Ureter (tissue), 1 donor: ENCODE data around the gene ARL5A. TPM values are rescaled to one million over a fixed set of nuclear protein-coding genes. Genes with fewer than 3 reads are reported as not detected.

Experiments used
- DNase-seq: peaks from one replicate; pipeline ENCODE4 v3.0.0-alpha.2; 2020; ENCODE audit warnings: low spot score
- total RNA-seq: library from RNA; stranded (reverse); gene quantifications from one replicate; pipeline ENCODE4 v1.2.4, GENCODE V29; 2023
- donor health status: DM: yes; HTN: yes; CAD: no.

ARL5A gene
- total RNA-seq, 1 donor from 2014 or later = 39.8 TPM

DNA sequence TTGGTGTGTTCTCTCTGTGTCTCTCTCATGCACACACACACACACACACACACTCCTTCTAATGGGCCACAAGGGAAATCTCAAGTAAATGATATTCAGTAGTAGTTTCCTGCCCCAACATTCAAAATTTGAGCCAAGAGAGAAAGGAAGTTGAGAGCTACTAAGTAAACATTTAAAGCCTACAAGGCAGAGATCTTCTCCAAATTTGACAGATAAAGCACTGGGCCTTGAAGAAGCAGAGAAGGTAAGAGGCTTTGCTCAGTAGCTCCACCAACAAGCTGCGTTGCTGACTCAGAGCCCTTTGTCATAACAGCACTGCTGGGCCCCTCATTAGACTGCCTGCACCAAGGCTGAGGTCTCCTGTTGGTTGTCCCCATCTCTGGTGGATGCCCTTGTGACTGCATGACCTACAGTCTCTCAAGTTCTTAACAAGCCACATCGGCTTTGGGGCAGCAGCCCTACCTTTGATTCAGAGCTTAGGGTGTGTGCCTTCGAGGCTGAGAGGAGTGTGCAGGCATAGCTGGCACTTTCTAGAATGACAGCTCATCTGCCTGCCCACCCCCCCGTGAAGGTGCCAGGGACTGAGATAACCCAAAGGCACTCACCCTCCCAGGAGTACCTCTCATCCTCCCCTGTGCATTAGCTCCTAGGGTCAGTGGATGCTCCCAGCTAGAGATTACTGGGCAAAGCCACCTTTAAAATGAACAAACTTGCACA is 61.6 kb downstream of the ARL5A start:
- DNase-seq = no peak

DNA sequence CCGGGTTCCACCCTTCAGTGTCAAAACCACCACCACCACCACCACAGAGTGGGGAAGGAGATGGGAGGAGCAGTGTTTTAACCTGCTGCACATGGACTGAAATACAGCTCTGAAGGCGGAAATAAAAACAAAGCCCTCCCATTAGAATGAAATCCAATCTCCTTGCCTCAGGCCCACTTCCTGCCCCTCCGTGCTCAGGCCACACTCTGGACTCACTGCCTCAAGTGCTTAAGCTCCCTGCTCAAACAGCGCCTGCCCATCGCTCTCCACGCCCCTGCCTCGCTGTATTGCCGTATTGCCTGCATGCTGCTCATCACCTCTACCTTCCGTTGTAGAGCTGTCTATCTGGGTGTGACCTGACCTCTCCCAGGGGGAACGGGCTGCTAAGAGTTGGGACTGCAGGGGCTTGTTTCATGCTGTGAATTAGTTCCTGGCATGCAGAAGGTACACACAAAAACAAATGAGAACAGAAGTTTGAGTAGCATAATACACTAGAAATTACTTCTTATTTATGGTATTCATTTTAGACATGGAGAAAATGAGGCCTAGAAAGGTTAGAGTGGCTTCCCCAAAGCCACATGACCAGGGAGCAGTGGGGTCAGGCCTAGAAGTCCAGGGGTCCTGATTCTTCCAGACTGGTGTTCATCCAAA is 62.3 kb downstream of the ARL5A start:
- DNase-seq = no peak

DNA sequence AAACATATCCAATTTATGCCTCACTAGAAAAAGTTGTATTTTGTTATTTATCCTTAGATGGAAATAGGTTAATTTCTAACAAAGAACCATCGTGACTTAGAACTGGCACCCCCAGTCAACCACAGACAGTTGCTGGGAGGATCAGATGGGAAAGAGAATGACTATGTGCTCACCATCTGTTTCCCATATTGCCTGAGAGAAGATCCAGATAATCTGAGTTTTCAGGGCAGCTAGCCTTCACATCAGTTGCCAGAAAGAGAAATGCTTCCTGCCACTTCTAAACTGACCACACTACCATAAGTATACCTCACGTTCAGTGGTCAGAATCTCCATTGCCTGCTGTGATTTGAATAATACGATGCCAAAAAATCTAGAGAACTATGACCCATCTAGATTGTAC is 65.5 kb downstream of the ARL5A start:
- no peak for DNase-seq

- no peak for DNase-seq
Measured at GRCh38 chr2:151761687-151762086, 66.5 kb downstream of the ARL5A start.

- no peak for DNase-seq
Measured at GRCh38 chr2:151761193-151761592, 67.0 kb downstream of the ARL5A start.

- no peak for DNase-seq
Measured at GRCh38 chr2:151760139-151760650, 68.0 kb downstream of the ARL5A start.

DNA sequence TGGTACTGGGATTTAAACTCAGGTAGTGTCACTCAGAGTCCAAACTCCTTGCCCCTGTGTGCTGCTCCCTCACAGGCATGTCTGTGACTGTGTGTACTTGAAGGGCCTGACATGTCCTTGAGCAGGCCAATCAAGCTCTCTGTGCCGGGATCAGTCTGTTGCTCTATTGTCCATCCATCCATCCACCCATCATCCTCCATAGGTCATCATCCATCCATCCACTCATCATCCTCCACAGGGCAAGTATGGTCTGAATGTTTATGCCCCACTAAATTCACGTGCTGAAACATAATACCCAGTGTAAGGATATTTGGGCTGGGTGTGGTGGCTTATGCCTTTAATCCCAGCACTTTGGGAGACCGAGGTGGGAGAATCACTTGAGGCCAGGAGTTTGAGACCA is 69.5 kb downstream of the ARL5A start:
- no peak for DNase-seq

DNA sequence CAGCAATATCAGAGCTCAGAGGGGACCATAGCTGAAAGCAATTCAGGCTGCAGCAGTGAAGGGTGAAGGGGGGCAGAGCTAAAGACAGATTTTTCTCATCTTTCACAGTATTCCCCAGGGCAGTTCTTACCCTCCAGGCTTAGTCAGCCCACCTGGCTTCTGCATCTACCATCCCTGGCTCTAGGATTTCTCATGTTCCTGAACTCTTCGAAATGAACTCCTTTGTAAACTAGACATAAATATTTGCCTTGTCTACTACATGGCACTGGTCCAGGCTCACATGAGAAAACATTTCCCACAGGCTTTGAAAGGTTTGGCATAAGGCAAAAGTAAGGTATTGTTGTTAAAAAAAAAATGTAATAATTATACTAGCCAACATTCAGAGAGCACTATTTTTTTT is 70.4 kb downstream of the ARL5A start:
- DNase-seq = no peak

- no peak for DNase-seq
Measured at GRCh38 chr2:151756820-151757219, 71.4 kb downstream of the ARL5A start.

GRCh38 chr2:151754253-151754897 is 73.8 kb downstream of the ARL5A start:
- DNase-seq = no peak

GRCh38 chr2:151753540-151753939 is 74.7 kb downstream of the ARL5A start:
- DNase-seq = no peak

Other genes starting within 250 kb of the ARL5A start
- gene NEB, start 93.9 kb downstream of the ARL5A start, total RNA-seq = 2.5 TPM